NOMO-1 treated with DMSO at 0.1 percent for 48 hours (cell line): ENCODE measurements around the gene ST6GALNAC3.

Experiments
- DNase-seq: peaks from one replicate; lab custom pipeline; 2025; ENCODE audit not compliant: unreplicated experiment; lab: John Stamatoyannopoulos, UW

The ST6GALNAC3 gene

GRCh38 chr1:76562292-76562691 is 487.7 kb downstream of the ST6GALNAC3 start:
- DNase-seq, result no peak

DNA sequence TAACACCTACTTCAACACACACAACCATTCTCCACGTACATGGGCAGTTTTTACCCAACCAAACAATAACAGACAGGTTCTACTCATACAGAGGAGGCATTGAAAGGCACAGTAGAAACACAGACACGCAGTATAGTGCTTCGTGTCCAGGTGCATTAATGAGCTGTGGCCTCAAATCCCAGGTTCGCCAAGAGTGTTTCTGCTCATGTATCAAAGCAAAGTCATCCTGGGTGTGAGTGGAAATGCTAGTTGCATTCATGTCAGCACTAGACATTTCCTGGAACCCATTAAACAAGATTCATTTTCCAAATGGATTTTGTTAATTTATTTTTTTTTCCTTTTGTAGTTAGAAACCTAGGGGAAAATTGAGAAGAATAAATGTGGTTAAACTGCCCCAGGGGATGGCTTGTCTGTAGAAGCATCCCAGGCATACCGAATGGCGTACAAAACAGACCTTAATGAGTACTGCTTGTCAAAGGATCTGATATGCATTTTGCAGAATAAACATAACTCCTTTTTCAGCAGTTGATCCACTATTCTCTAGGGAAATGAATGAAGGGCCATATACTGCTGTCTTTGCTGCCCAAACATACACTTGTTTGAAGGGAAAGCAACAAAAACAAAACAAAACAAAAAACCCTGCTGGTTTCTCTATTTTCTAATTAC is 494.2 kb downstream of the ST6GALNAC3 start:
- DNase-seq, result no peak

DNA sequence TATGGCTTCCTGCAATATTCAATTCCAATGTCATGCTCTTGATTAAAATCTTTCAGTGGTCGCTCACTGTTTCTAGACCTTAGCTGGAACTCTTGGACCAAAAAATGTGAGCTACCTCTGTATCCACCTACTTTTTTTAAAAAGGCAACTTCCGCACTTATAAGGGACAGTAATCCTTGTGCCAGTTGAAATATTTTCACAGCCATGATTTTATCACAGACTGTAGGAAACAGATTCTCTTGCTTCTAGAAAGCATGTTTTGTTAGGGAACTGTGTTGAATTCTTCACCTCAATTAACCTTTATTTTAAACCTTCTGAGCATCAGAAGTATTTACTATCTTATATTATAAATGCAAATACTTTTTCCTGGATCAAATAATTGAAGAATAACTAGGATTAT is 496.7 kb downstream of the ST6GALNAC3 start:
- DNase-seq, result no peak

- no peak for DNase-seq
Observed at GRCh38 chr1:76572229-76572628, 497.7 kb downstream of the ST6GALNAC3 start.

DNA sequence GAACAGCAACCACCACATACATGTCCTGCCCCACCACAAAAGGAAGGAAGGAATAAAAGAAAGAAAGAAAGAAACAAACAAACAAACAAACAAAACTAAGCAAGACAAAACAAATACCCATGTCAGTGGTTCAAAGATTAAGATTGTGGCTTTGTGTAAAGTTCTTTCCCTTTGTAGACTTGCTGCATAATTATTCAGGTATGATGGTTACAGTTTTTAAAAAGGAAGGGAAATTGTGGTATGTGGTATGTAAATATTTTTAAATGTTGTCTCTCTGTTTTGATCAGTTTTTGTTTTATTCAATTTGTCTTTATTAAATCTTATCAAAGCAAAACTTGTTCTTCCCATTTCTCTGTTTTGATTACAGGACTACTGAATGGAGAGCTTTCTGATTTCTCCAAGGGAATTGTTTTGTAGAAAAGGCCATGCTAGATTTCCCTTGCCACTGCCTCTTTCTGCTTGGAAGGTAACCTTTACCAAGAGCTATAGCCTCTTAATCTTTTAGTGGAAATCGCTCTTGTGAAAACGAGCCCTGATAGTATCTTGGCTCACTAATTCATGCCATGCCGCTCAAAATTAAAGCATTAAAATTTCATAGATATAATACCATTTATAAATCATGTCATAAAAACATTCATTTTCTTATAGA is 502.5 kb downstream of the ST6GALNAC3 start:
- no peak for DNase-seq

- no peak for DNase-seq
Observed at GRCh38 chr1:76577525-76578185, 503.1 kb downstream of the ST6GALNAC3 start.

GRCh38 chr1:76580206-76580605 is 505.7 kb downstream of the ST6GALNAC3 start:
- DNase-seq, result no peak

DNA sequence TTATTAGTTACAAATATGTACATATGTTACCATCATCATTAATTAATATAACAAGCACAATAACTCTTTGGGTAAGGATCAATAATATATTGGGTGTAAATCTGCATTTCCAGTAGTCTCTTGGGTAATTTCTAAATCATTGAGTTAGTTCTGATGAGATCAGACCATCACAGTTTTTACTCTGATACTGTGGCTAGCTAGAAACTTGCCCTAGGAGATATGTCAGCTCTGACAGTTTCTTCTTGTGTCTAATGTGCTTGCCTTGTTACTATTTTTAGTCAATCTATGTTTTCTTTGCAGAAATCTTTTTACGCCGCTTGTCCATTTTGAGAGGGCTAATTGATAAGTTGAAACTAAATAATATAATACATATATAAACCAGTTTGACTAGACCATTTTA is 507.2 kb downstream of the ST6GALNAC3 start:
- DNase-seq, result no peak

GRCh38 chr1:76583235-76583868 is 508.8 kb downstream of the ST6GALNAC3 start:
- no peak for DNase-seq

GRCh38 chr1:76583875-76584477 is 509.4 kb downstream of the ST6GALNAC3 start:
- no peak for DNase-seq

- DNase-seq, result no peak
Observed at GRCh38 chr1:76585980-76586674, 511.6 kb downstream of the ST6GALNAC3 start.

GRCh38 chr1:76587212-76587611 is 512.7 kb downstream of the ST6GALNAC3 start:
- DNase-seq, result no peak

DNA sequence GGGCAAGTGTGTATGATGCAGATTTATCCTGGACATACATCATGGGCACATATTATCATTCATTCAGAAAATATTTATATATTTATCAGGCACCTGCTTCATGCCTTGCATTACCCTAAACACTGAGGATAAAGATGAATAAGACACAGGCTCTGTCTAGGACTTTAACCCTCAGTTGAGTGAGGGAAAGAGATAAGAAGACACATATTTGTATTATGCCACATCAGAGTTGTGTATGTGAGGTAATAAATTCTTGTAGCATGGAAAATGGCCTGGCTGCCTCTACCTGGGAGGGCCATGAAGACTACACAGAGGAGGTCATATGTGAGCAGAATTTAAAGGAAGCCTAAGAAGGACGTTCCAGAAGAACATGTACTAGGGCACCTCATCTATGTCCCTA is 516.9 kb downstream of the ST6GALNAC3 start:
- no peak for DNase-seq

GRCh38 chr1:76591963-76592362 is 517.4 kb downstream of the ST6GALNAC3 start:
- DNase-seq, result no peak

- DNase-seq, result no peak
Observed at GRCh38 chr1:76593141-76593540, 518.6 kb downstream of the ST6GALNAC3 start.

- no peak for DNase-seq
Observed at GRCh38 chr1:76593618-76594017, 519.1 kb downstream of the ST6GALNAC3 start.

GRCh38 chr1:76595024-76595423 is 520.5 kb downstream of the ST6GALNAC3 start:
- peak; percentile 35 for DNase-seq

DNA sequence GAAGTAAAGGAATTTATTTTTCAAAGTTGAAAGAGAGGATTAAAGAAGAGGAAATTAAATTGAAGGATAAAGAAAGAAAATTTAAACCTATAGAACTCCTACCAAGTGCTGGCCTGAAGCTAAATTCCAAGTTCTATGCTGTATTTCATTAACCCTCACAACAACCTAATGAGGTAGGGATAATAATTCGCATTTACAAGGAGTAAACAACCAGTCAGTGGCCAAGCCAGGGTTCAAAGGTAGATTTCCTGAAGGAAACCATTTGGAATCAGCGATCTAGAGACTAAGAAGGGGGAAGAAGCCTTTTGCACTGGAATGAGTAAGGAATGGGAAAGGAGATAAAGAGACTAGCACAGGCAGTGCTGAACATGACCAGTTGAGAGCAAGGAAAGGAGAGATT is 526.9 kb downstream of the ST6GALNAC3 start:
- DNase-seq, result no peak

DNA sequence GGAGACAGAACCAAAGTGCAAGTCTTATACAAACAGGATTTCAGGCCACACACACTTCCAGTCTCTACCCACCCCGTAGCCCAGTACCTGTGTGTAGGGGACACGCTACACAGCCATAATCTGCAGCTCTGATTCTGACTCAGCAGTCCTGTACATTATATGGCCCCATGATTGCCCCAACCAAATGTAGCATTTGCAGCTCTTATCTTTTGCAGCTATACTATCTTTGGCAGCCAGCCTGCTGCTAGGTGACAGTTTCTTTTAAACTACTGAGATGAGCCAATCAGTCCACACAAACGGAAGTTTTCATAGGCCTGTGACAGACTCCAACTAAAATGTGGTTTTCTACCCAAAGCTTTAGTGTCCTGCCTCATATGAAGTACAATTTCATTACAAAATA is 533.2 kb downstream of the ST6GALNAC3 start:
- peak; percentile 66 for DNase-seq

GRCh38 chr1:76611770-76612445 is 537.4 kb downstream of the ST6GALNAC3 start:
- no peak for DNase-seq
